Body of pancreas (tissue), 4 donors: Measurements from ENCODE around the gene TRAPPC2L.

ENCODE experiments used
- POLR2A ChIP-seq, 3 donors: fragments of 450-650 bp; IDR thresholded peaks; one replicate each; pipeline ENCODE4 v1.6.1; 2016; ENCODE audit warnings: antibody characterized with exemption in 3 of 3, mild to moderate bottlenecking in 2 of 3
- TF ChIP-seq, protein P1 (sequence below), 7 experiments: fragments of 450-650 bp in 4 of 7; fragments of 200-600 bp in 3 of 7; sonication (generic) in 3 of 7; IDR thresholded peaks; one replicate each; pipeline ENCODE4 v1.5.1; 2016 to 2019; ENCODE audit warnings: antibody characterized with exemption in 7 of 7

DNA sequence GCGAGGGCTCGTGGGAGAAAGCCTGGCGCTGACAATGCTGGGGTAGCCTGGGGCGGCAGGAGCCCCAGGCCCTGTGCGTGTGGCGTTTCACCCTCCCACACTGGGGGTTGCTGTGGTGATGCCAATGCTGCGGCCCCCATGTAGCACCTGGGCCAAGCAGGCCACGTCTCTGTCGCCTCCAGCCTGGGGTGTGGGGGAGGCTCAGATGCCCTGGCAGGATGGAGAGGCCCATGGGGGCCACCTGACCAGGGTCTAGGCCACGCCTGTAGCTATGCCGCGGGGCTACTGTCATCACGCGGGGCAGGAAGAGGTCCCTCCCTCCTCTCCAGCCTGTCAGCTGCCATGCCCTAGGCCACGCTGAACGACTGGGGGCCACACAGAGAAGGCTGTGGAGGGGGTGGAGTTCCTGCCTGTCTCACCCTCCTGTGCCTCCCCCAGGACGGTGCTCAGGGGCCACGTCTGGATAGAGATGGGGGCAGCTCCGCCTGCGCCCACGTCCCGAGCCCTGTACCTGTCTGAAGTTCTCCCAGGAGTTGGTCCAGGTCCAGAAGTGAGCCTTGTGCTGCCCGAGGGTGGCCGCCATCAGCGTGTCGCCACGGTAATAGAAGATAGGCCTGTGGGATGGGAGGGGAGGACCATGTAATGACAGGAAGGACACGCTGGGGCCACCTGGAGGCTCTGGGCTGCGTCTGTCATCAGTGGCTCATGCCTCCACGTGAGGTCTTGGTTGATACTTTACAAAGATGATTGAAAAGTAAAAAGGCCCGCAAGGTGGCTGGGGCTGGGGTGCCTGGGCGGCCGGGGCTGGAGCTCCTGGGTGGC is 32.5 kb upstream of the TRAPPC2L start:
- TF ChIP-seq, protein P1, sequence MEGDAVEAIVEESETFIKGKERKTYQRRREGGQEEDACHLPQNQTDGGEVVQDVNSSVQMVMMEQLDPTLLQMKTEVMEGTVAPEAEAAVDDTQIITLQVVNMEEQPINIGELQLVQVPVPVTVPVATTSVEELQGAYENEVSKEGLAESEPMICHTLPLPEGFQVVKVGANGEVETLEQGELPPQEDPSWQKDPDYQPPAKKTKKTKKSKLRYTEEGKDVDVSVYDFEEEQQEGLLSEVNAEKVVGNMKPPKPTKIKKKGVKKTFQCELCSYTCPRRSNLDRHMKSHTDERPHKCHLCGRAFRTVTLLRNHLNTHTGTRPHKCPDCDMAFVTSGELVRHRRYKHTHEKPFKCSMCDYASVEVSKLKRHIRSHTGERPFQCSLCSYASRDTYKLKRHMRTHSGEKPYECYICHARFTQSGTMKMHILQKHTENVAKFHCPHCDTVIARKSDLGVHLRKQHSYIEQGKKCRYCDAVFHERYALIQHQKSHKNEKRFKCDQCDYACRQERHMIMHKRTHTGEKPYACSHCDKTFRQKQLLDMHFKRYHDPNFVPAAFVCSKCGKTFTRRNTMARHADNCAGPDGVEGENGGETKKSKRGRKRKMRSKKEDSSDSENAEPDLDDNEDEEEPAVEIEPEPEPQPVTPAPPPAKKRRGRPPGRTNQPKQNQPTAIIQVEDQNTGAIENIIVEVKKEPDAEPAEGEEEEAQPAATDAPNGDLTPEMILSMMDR (IDR thresholded peaks at IDR 0.05), result no peak
- TF ChIP-seq POLR2A (IDR thresholded peaks at IDR 0.05), result no peak
